Measurements from ENCODE around the gene ALKBH3.

Gene ALKBH3

DNA sequence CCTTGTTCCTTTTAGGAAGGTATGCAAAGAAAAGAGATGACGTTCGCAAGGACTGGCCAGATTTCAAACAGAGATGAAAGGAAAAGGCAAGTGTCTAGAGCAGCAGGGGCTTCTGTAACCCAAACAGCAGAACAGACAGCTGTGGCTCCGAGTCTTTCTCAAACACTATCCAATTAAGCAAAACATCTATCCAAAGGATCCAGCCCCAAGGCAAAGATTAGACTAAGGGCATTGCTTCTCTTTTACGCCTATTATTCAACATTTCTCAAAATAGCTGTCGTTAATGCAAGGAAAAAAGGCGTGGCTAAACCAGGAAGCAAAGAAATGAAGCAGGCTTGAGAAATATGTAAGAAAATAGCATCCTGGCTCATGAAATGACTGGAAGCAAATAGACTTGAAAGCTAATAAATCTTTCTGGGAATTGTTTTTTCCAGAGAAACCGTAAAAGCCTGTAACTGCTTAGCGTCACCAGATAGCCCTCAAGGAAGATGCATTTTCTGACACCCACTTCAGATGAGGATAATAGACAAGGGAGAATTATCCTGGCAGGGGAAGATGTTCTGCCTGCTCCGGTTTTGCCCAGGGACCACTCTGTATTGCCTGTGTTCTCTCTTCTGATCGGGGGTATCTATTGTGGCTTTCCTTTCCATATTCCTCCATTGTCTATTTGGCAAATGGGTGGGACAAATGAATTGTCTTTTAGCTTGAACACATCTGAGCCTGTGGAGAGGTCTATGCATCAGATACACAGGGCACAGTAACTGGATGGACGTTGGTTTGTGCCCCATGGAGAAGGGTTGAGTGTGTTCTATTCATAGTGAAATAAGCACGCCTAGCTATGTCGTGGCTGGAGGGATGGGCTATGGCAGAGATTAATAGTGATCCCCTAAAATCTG lies 82.0 kb downstream of the ALKBH3 start:
- DNase-seq (ENCODE audit: low read depth) = no peak

DNA sequence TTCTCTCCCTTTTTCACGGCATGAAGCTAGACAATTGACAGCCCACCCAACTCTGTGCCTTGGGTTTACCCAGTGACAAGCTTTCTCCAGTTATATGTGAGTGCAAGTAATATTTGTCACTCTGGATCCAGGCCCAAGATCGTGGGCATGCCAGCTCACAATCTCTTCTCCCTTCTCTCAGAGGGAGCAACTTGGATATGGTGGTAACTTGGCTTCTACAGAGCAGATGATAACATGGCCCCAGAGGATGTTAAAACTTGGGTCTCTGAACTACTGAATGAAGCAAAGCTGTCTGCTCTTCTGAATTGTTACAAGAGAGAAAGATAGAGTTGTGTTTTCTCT lies 82.6 kb downstream of the ALKBH3 start:
- DNase-seq (ENCODE audit: low read depth) = no peak

DNA sequence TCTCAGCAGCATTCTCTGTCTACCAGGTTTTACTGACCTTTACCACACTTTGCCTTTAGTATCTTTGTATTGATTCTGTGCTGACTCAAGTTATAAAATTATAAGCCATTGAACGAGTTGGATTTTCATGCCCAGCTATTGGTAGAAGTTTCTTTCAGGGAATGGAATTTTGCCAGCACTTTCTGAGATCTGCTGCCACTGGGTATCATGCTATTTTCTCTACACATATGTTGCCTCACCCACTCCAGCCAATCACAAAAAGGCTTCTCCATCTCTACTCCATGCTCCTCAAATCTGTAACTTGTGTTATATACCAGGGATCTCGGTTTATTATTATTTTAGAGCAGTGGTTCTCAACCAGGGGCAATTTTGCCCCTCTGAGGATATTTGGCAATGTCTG lies 87.0 kb downstream of the ALKBH3 start:
- DNase-seq (ENCODE audit: low read depth) = no peak

DNA sequence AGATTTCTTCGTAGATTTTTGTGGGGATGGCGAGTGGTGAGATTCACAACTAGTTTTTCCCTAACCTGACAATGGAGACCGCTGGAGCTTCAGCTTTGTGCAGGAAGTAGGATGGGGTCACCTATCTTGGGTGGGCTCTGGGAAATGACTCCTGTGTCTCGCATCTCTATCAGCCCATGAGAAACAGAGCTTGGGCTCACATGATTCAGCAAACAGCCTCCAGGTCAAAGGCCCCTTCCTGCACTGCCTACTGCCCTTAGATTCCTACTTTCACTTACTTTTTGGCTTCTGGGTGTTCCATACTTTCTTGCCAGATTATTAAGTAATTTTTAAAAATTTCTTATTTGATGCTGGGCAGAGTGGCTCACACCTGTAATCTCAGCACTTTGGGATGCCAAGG lies 88.1 kb downstream of the ALKBH3 start:
- DNase-seq (ENCODE audit: low read depth) = no peak

DNA sequence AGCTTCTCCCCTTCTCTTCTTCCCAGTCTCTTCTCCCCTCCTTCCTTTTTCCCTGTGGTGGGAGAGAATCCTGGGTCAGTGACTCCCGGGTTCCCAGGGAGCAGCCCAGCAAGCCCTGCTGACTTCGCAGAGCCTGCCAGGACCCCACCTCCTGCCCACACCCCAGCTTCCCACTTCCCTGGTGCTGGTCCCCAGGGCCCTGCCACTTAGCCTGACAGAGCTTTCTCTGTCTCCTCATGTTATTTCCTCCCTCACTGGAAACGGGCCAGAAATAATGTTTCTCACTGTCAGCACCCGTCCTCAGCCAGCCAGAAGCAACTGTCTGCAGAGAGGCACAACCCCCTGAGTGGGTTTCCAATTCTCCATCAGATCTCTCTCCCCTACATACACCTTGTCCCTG lies 88.9 kb downstream of the ALKBH3 start:
- DNase-seq (ENCODE audit: low read depth) = no peak

Data from stimulated activated CD8-positive, alpha-beta memory T cell treated with anti-CD3 and anti-CD28 coated beads, Interleukin-12 subunit alpha, Interleukin-12 subunit beta, amount 100 ng/mL, for 1 hour (primary cell).